ENCODE results near the gene CD5L.

CD5L gene

GRCh38 chr1:157803851-157804250 is 37.8 kb downstream of the CD5L start:
- Histone ChIP-seq H3K4me3 (ENCODE audit: low read length) (no peak overlapping the region), H3K27ac (ENCODE audit: low read length) (no peak overlapping the region), H3K4me2 (ENCODE audit: low read length) (no peak overlapping the region)

GRCh38 chr1:157799996-157800395 is 41.6 kb downstream of the CD5L start:
- no peak overlapping the region for H3K4me2 ChIP-seq (ENCODE audit: low read length)
- H3K27ac ChIP-seq (ENCODE audit: low read length): no peak overlapping the region
- no peaks in the 10 kb centered on the region for H3K36me3 ChIP-seq (replicated peaks; ENCODE audit: low read depth, low read length)
- no peaks in the 10 kb centered on the region for H4K20me1 ChIP-seq (ENCODE audit: insufficient read depth, low read length)
- no peaks in the 10 kb centered on the region for H3K27me3 ChIP-seq (ENCODE audit: low read depth, low read length)
- TF ChIP-seq CTCF (IDR thresholded peaks at IDR 0.05; ENCODE audit: low read depth, low read length) (no peak), EZH2phosphoT487 (IDR thresholded peaks at IDR 0.05; ENCODE audit: low read depth) (no peak)
- no peak overlapping the region for H3K4me3 ChIP-seq (ENCODE audit: low read length)
- H3K9ac ChIP-seq (ENCODE audit: low read length): no peak overlapping the region
- H2AFZ ChIP-seq (ENCODE audit: low read depth, low read length): no peak overlapping the region
- no peaks in the 10 kb centered on the region for H3K79me2 ChIP-seq (ENCODE audit: low read length)
- H3K4me1 ChIP-seq (ENCODE audit: low read length): peaks cover 7% of the 10 kb centered on the region
- no peaks in the 10 kb centered on the region for H3K9me3 ChIP-seq (ENCODE audit: insufficient read depth, low read length)

More at GRCh38 chr1:157803851-157804250, 37.8 kb downstream of the CD5L start:
- Histone ChIP-seq H3K9ac (ENCODE audit: low read length) (no peak overlapping the region), H4K20me1 (ENCODE audit: insufficient read depth, low read length) (no peaks in the 10 kb centered on the region), H3K27me3 (ENCODE audit: low read depth, low read length) (0 out of 2 replicates have a peak, but pooled peaks cover 7% of the 10 kb centered on the region), H3K4me1 (ENCODE audit: low read length) (peaks cover 27% of the 10 kb centered on the region), H2AFZ (ENCODE audit: low read depth, low read length) (no peak overlapping the region), H3K79me2 (ENCODE audit: low read length) (no peaks in the 10 kb centered on the region), H3K36me3 (replicated peaks; ENCODE audit: low read depth, low read length) (no peaks in the 10 kb centered on the region), H3K9me3 (ENCODE audit: insufficient read depth, low read length) (no peaks in the 10 kb centered on the region)
- no peak for TF ChIP-seq CTCF (IDR thresholded peaks at IDR 0.05; ENCODE audit: low read depth, low read length)
- no peak for TF ChIP-seq EZH2phosphoT487 (IDR thresholded peaks at IDR 0.05; ENCODE audit: low read depth)

- Histone ChIP-seq H3K27ac (ENCODE audit: low read length) (no peak overlapping the region), H3K27me3 (ENCODE audit: low read depth, low read length) (no peaks in the 10 kb centered on the region), H3K9me3 (ENCODE audit: insufficient read depth, low read length) (peaks cover 10% of the 10 kb centered on the region), H2AFZ (ENCODE audit: low read depth, low read length) (no peak overlapping the region), H3K4me2 (ENCODE audit: low read length) (no peak overlapping the region), H3K36me3 (replicated peaks; ENCODE audit: low read depth, low read length) (no peaks in the 10 kb centered on the region), H3K79me2 (ENCODE audit: low read length) (no peaks in the 10 kb centered on the region), H3K9ac (ENCODE audit: low read length) (no peak overlapping the region), H4K20me1 (ENCODE audit: insufficient read depth, low read length) (no peaks in the 10 kb centered on the region), H3K4me3 (ENCODE audit: low read length) (no peak overlapping the region), H3K4me1 (ENCODE audit: low read length) (no peaks in the 10 kb centered on the region)
- no peak for TF ChIP-seq CTCF (IDR thresholded peaks at IDR 0.05; ENCODE audit: low read depth, low read length)
- TF ChIP-seq EZH2phosphoT487 (IDR thresholded peaks at IDR 0.05; ENCODE audit: low read depth): no peak
These were observed 43.4 kb downstream of the CD5L start for GRCh38 chr1:157798211-157798610.

- H4K20me1 ChIP-seq (ENCODE audit: insufficient read depth, low read length): no peaks in the 10 kb centered on the region
- H2AFZ ChIP-seq (ENCODE audit: low read depth, low read length): no peak overlapping the region
- H3K27me3 ChIP-seq (ENCODE audit: low read depth, low read length): no peaks in the 10 kb centered on the region
- H3K9me3 ChIP-seq (ENCODE audit: insufficient read depth, low read length): no peaks in the 10 kb centered on the region
- peaks cover 55% of the 10 kb centered on the region for H3K4me1 ChIP-seq (ENCODE audit: low read length)
- H3K79me2 ChIP-seq (ENCODE audit: low read length): no peaks in the 10 kb centered on the region
- no peak overlapping the region for H3K4me3 ChIP-seq (ENCODE audit: low read length)
- H3K36me3 ChIP-seq (replicated peaks; ENCODE audit: low read depth, low read length): peaks cover 3% of the 10 kb centered on the region
- H3K4me2 ChIP-seq (ENCODE audit: low read length): no peak overlapping the region
- TF ChIP-seq CTCF (IDR thresholded peaks at IDR 0.05; ENCODE audit: low read depth, low read length): no peak
- no peak for TF ChIP-seq EZH2phosphoT487 (IDR thresholded peaks at IDR 0.05; ENCODE audit: low read depth)
- H3K9ac ChIP-seq (ENCODE audit: low read length): no peak overlapping the region
- no peak overlapping the region for H3K27ac ChIP-seq (ENCODE audit: low read length)
These were observed 56.4 kb downstream of the CD5L start for GRCh38 chr1:157785248-157785647.

All from OCI-LY3 (cell line).